CD8-positive, alpha-beta memory T cell (primary cell): ENCODE measurements around the gene AIP. TPM values are rescaled to one million over a fixed set of nuclear protein-coding genes. Genes with fewer than 3 reads are reported as not detected.
A peak's percentile ranks its signal among the peaks of the same experiment; 100 is the strongest.

Experiments used
- CTCF ChIA-PET: fragments of 350-600 bp; sonication (Branson Sonifier 250); formaldehyde crosslinking; loops from one replicate; lab custom pipeline; 2021; ENCODE audit warnings: antibody characterized with exemption; lab: Charles Lee
- POLR2A ChIA-PET: fragments of 350-600 bp; sonication (Branson Sonifier 250); formaldehyde crosslinking; loops from one replicate; lab custom pipeline; 2021; ENCODE audit warnings: antibody characterized with exemption; lab: Charles Lee
- DNase-seq, 5 donors: peaks; one replicate each; pipeline versions ENCODE4 v3.0.0 to v3.0.0-alpha.2; 2020 to 2022; ENCODE audit warnings: mixed read lengths in 1 of 5
- H3K27ac ChIP-seq: one replicate; pipeline ENCODE4 v1.7.0; 2013; ENCODE audit warnings: low read depth, mild to moderate bottlenecking, low read length, moderate library complexity
- H3K27me3 ChIP-seq: 2 replicates; pipeline ENCODE4 v1.7.0; 2013; ENCODE audit warnings: low read length, mild to moderate bottlenecking; ENCODE audit not compliant: insufficient read depth, poor library complexity, severe bottlenecking
- H3K36me3 ChIP-seq: 2 replicates; pipeline ENCODE4 v1.7.0; 2013; ENCODE audit warnings: mild to moderate bottlenecking, low read length, moderate library complexity; ENCODE audit not compliant: insufficient read depth
- H3K4me1 ChIP-seq: 2 replicates; pipeline ENCODE4 v1.7.0; 2013; ENCODE audit warnings: mild to moderate bottlenecking, low read length, moderate library complexity; ENCODE audit not compliant: insufficient read depth
- H3K4me3 ChIP-seq: 2 replicates; pipeline ENCODE4 v1.7.0; 2013; ENCODE audit warnings: mild to moderate bottlenecking, low read length
- H3K9me3 ChIP-seq: 2 replicates; pipeline ENCODE4 v1.7.0; 2013; ENCODE audit warnings: mild to moderate bottlenecking, low read length
- H3K27ac Mint-ChIP-seq, 8 donors: one replicate each; pipeline ENCODE4 v1.8.0; 2020 to 2021; ENCODE audit warnings: mixed read lengths in 8 of 8, mild to moderate bottlenecking in 6 of 8, inconsistent platforms in 3 of 8, moderate library complexity in 3 of 8
- H3K27me3 Mint-ChIP-seq, 2 donors: one replicate each; pipeline ENCODE4 v1.8.0; 2020 to 2021; ENCODE audit warnings: mixed read lengths in 2 of 2, mild to moderate bottlenecking in 1 of 2, moderate library complexity in 1 of 2
- H3K36me3 Mint-ChIP-seq, 3 donors: one replicate each; pipeline ENCODE4 v1.8.0; 2020 to 2021; ENCODE audit warnings: mixed read lengths in 3 of 3, inconsistent platforms in 1 of 3, mild to moderate bottlenecking in 1 of 3
- H3K4me1 Mint-ChIP-seq, 3 donors: one replicate each; pipeline ENCODE4 v1.8.0; 2020 to 2021; ENCODE audit warnings: mixed read lengths in 3 of 3, inconsistent platforms in 1 of 3, mild to moderate bottlenecking in 1 of 3
- H3K4me3 Mint-ChIP-seq, 7 donors: one replicate each; pipeline ENCODE4 v1.8.0; 2020 to 2021; ENCODE audit warnings: mixed read lengths in 7 of 7, mild to moderate bottlenecking in 6 of 7, moderate library complexity in 4 of 7, inconsistent platforms in 2 of 7
- H3K9me3 Mint-ChIP-seq, 5 donors: one replicate each; pipeline ENCODE4 v1.8.0; 2020 to 2022; ENCODE audit warnings: mixed read lengths in 5 of 5, mild to moderate bottlenecking in 3 of 5, moderate library complexity in 2 of 5, inconsistent platforms in 1 of 5
- polyA plus RNA-seq: library from polyadenylated mRNA; unstranded; fragments of 300-500 nt; fragmentation: Illumina TruSeq; gene quantifications from one replicate; pipeline ENCODE4 v1.2.3, GENCODE V29; 2021
- total RNA-seq, 2 experiments: library from RNA; stranded (reverse); gene quantifications; one replicate each; pipeline ENCODE4 v1.2.3, GENCODE V29; 2021

Gene AIP
- total and polyA plus RNA-seq, 3 experiments from 2014 or later = 160 to 210 (median 171) TPM

DNA sequence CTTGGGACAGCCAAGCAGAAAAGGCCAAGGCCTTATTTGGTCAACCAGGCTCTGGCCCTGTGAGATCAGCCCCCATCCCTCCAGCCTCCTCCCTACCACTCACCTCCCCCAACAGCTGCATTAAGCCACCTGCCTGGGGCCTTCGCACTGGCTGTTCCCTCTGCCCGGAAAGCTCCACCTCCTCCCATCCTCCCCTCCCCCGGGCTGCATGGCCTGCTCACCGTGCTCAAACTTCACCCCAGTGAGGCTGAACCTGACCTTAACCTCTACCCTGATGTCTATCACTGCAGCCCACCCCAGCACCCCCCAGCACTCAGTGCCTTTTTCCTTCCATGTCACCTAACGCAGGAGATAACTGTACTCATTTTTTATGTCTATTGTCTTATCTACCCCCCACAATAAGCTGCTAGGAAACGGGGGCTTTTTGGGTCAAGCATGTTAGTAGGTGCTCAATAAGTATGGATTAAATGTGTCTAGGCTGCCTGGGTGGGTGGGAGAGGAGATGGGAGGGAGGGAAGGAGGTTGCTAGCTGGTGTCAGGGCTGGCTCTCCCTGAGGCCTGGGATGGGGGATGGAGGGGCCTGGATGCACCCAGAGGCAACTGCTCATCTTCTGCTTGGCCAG is 46.3 kb upstream of the AIP start:
- Mint-ChIP-seq H3K4me3 (peak overlapping the region; percentile 96 to 99 (median 98)), H3K27ac (peak overlapping the region; percentile 69 to 97 (median 94)), H3K36me3 (peaks cover 0 to 53% (median 6%) of the 10 kb centered on the region in 3 donors), H3K4me1 (peaks cover 51 to 83% (median 56%) of the 10 kb centered on the region in 3 donors), H3K27me3 (peaks cover 0 to 1% of the 10 kb centered on the region in 2 donors), H3K9me3 (no peaks in the 10 kb centered on the region)
- POLR2A ChIA-PET = interaction anchor here (1.2 to 10.1 kb wide), 21 partner anchors 9 to 165 kb away, joined by 3 to 203 read pairs (median 17); partner anchors contain the start of genes AIP, CARNS1, CDK2AP2 and GPR152
- H3K36me3 ChIP-seq = peaks cover 23% of the 10 kb centered on the region
- no peaks in the 10 kb centered on the region for H3K27me3 ChIP-seq
- CTCF ChIA-PET = interaction anchor here (0.7 to 5.5 kb wide), 21 partner anchors 8 to 85 kb away, joined by 3 to 59 read pairs (median 5); partner anchors contain the start of genes AIP, PPP1CA, RAD9A and RPS6KB2
- peak overlapping the region; percentile 95 for H3K4me3 ChIP-seq
- peak; percentile 44 to 77 (median 48) for DNase-seq
- H3K27ac ChIP-seq = peak overlapping the region; percentile 59
- H3K4me1 ChIP-seq = peaks cover 73% of the 10 kb centered on the region
- no peaks in the 10 kb centered on the region for H3K9me3 ChIP-seq

DNA sequence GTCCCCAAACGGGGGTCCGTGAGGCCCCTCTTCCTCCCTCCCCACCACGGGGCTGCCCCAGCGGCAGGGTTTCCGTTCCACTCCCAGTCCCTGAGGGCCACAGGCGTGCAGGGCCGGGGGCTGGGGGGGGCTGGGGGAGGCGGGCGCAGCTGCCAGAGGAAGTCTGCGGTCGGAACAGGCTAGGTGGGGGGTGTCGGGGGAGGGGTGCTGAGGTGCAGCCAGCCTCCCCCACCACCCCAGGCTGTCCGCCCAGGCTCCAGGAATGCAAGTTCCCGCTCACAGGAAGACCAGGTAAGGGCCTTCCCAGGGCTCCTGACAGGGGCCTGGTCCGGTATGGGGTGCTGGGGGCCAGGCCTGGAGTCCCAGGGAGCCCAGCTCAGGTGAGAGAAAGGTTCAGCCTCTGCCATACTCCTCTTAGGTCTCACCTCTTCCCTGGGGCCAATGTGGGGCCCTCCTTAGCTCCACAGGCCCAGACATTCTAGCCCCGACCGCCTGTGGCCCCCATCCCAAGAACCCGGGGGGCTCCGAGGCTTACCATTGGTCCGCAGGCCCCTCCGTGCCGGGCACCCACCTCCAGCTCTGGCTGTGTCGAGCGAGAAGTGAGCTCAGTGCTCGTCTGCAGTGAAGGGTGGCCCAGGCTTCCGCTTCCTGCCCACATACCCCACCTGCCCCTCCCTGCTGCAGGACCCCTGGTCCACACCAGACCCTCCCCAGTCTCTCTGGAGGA is 45.6 kb upstream of the AIP start, which contains the start of gene PTPRCAP:
Gene PTPRCAP, minus strand, starts transcription at position 601 of the 727 bp plus-strand sequence. Its CDS starts 63 bp downstream, at position 538.
- Histone ChIP-seq H3K4me3 (peak within 1 kb of the TSS; percentile 95), H3K9me3 (no peaks in the 10 kb centered on the region), H3K36me3 (peaks cover 18% of the 10 kb centered on the region), H3K27ac (peak within 1 kb of the TSS; percentile 79), H3K4me1 (peaks cover 66% of the 10 kb centered on the region), H3K27me3 (no peaks in the 10 kb centered on the region)
- Mint-ChIP-seq H3K27ac (peak within 1 kb of the TSS; percentile 69 to 97 (median 94)), H3K9me3 (no peaks in the 10 kb centered on the region), H3K36me3 (peaks cover 0 to 46% (median 4%) of the 10 kb centered on the region in 3 donors), H3K27me3 (peaks cover 0 to 1% of the 10 kb centered on the region in 2 donors), H3K4me1 (peaks cover 49 to 82% (median 55%) of the 10 kb centered on the region in 3 donors), H3K4me3 (peak within 1 kb of the TSS; percentile 96 to 99 (median 98))
- ChIA-PET POLR2A (interaction anchor here (1.2 to 10.1 kb wide), 23 partner anchors 9 to 198 kb away, joined by 3 to 203 read pairs (median 15); partner anchors contain the start of genes AIP, CARNS1, CDK2AP2 and GPR152), CTCF (interaction anchor here (0.6 to 5.5 kb wide), 26 partner anchors 8 to 149 kb away, joined by 3 to 59 read pairs (median 5); partner anchors contain the start of genes AIP, CLCF1, POLD4 and PPP1CA)
- peak; percentile 73 to 91 (median 80) for DNase-seq

DNA sequence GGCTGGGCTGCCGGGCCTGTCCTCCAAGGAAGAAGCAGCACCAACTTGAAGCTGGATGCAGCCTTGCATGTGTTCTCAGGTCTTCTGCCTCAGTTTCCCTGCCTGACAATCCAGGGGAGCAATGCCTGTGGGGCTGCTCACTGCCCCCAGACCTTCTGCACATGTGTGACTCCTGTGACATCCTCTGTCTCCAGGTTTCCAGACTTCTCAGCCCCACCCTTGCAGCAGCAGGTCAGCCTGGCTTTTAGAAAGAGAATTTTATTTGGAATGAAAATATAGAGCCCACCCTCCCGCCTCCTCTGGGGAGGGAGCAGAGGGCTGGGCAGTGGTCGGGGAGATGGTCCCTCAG is 45.0 kb upstream of the AIP start:
- H3K4me1 Mint-ChIP-seq = peaks cover 48 to 82% (median 56%) of the 10 kb centered on the region in 3 donors

DNA sequence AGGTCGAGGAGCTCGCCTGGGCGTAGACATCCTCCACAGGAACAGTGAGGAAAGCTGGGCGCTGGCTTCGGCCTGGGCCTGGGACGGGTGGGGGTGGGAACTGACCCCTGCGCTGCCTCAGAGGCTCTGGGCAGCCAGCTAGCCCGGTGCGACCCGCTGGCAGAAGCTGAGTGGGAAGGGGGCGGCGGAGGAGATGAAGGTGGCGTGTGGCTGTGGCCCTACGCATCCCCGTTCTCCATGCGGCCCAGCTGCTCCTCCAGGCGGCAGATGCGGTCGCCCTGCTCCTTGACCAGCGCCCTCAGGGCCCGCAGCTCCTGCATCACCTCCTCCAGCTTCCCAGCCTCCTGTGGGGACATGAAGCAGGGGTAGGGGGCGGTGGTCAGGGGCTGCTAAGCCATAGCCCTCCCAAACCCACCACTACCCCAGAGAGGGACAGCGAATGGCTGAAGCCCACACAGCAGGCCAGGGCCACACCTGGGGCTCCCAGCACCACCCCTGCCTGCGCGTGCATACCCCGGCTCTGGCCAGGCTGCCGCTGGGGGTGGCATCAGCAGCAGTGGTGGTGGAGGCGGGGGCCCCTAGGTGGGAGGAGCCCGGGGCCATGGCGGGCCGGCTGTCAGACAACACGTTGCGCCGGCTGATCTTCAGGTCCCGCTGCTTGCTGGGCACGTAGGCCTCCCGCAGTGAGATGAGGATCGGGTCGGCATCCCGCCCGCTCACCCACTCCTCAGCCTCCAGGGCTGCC is 44.5 kb upstream of the AIP start:
- H3K4me3 Mint-ChIP-seq = peak overlapping the region; percentile 96 to 99 (median 98)
- peaks cover 46 to 78% (median 53%) of the 10 kb centered on the region in 3 donors for H3K4me1 Mint-ChIP-seq
- ChIA-PET CTCF (interaction anchor here (0.6 to 5.5 kb wide), 21 partner anchors 10 to 150 kb away, joined by 3 to 59 read pairs (median 5); partner anchors contain the start of genes AIP, CLCF1, PITPNM1 and POLD4), POLR2A (interaction anchor here (0.5 to 10.1 kb wide), 21 partner anchors 10 to 199 kb away, joined by 3 to 203 read pairs (median 17); partner anchors contain the start of genes AIP, CARNS1, GPR152 and POLD4)
- peaks cover 0 to 2% (median 0%) of the 10 kb centered on the region in 5 donors for H3K9me3 Mint-ChIP-seq
- no peaks in the 10 kb centered on the region for H3K27me3 ChIP-seq
- H3K4me3 ChIP-seq = peak overlapping the region; percentile 95
- no peaks in the 10 kb centered on the region for H3K9me3 ChIP-seq
- H3K27ac Mint-ChIP-seq = peak overlapping the region; percentile 93 to 99 (median 94)
- peaks cover 11% of the 10 kb centered on the region for H3K36me3 ChIP-seq
- DNase-seq = peak; percentile 70 to 87 (median 76)
- H3K27ac ChIP-seq = peak overlapping the region; percentile 79
- peaks cover 56% of the 10 kb centered on the region for H3K4me1 ChIP-seq
- peaks cover 0 to 1% of the 10 kb centered on the region in 2 donors for H3K27me3 Mint-ChIP-seq
- peaks cover 0 to 35% (median 4%) of the 10 kb centered on the region in 3 donors for H3K36me3 Mint-ChIP-seq

More for the DNA sequence above, 45.0 kb upstream of the AIP start:
- H3K4me3 Mint-ChIP-seq = peak overlapping the region; percentile 96 to 99 (median 98)
- peaks cover 0 to 1% of the 10 kb centered on the region in 2 donors for H3K27me3 Mint-ChIP-seq
- Histone ChIP-seq H3K36me3 (peaks cover 16% of the 10 kb centered on the region), H3K4me1 (peaks cover 61% of the 10 kb centered on the region), H3K27me3 (no peaks in the 10 kb centered on the region), H3K9me3 (no peaks in the 10 kb centered on the region), H3K27ac (peak overlapping the region; percentile 79), H3K4me3 (peak overlapping the region; percentile 95)
- ChIA-PET CTCF (interaction anchor here (0.6 to 5.5 kb wide), 24 partner anchors 8 to 149 kb away, joined by 3 to 59 read pairs (median 5); partner anchors contain the start of genes AIP, CLCF1, PITPNM1 and POLD4), POLR2A (interaction anchor here (1.2 to 10.1 kb wide), 21 partner anchors 10 to 198 kb away, joined by 3 to 203 read pairs (median 17); partner anchors contain the start of genes AIP, CARNS1, GPR152 and PITPNM1)
- peaks cover 0 to 2% (median 0%) of the 10 kb centered on the region in 5 donors for H3K9me3 Mint-ChIP-seq
- H3K27ac Mint-ChIP-seq = peak overlapping the region; percentile 69 to 97 (median 93)
- no peak for DNase-seq
- peaks cover 0 to 41% (median 4%) of the 10 kb centered on the region in 3 donors for H3K36me3 Mint-ChIP-seq

DNA sequence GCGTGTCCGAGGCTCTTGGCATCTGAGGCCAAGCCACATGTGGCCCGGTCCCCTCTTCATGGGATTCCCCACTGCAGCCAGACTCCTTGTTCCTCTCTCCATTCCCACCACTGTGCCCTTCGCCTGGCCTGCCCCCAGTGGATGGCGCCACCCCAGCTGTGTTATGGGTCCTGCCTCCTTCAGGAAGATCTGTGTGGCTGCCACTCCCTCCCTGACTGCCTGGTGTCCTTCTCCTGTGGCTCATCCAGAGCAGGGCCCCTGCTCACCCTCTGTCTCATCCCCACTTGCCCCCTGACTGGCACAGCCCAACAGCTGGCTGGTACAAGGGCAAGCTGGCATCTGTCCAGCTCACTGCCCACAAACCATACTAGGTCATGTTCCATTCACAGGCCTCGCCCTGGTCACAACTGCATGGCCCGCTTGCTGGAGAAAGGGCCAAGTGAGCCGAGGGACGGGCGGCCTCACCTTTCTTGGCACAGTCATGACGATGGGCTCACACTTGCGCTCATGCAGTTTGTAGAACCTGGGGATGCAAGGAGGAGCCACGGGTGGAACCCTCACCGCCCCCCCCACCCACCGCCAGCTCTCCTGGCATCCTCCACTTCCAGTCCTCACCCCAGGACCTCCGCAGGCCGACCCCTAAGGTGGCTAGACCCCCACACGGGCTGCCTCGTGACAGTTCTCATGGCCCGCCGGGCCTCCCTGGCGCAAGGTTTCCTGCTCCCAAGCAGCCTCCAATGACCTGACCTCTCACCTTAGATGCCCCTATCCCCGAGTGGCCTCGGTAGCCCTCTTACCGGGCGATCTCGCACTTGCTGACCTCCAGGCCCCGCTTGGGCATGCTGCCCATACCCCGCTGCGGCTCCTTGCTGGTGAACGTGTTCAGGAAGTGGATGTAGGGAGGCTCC is 43.3 kb upstream of the AIP start:
- Histone ChIP-seq H3K36me3 (peaks cover 11% of the 10 kb centered on the region), H3K4me3 (peak overlapping the region; percentile 95), H3K9me3 (no peaks in the 10 kb centered on the region), H3K4me1 (peaks cover 53% of the 10 kb centered on the region), H3K27me3 (no peaks in the 10 kb centered on the region), H3K27ac (peak overlapping the region; percentile 24)
- Mint-ChIP-seq H3K4me1 (peaks cover 46 to 77% (median 46%) of the 10 kb centered on the region in 3 donors), H3K36me3 (peaks cover 0 to 26% (median 4%) of the 10 kb centered on the region in 3 donors), H3K4me3 (peak overlapping the region; percentile 96 to 99 (median 98)), H3K9me3 (peaks cover 0 to 2% (median 0%) of the 10 kb centered on the region in 5 donors), H3K27ac (peak overlapping the region; percentile 89 to 99 (median 94)), H3K27me3 (peaks cover 0 to 1% of the 10 kb centered on the region in 2 donors)
- DNase-seq = peak in 2 of 5 donors; percentile 32 to 44
- ChIA-PET POLR2A (interaction anchor here (0.7 to 10.1 kb wide), 6 partner anchors 12 to 48 kb away, joined by 3 to 203 read pairs (median 15); partner anchors contain the start of genes PPP1CA, RAD9A, RPS6KB2 and TBC1D10C), CTCF (interaction anchor here (0.7 to 5.5 kb wide), 8 partner anchors 8 to 83 kb away, joined by 3 to 59 read pairs (median 8); partner anchors contain the start of genes PITPNM1, PPP1CA, TBC1D10C and TMEM134)
